Neural progenitor cell (in vitro differentiated cells): Measurements from ENCODE around the gene FBXW10B. TPM values are rescaled to one million over a fixed set of nuclear protein-coding genes. Genes with fewer than 3 reads are reported as not detected.

ENCODE experiments used
- small RNA-seq: library from RNA; depleted of rRNA; stranded (forward); fragments of <200 nt; gene quantifications from one replicate; pipeline ENCODE3, GENCODE V24; 2015
- total RNA-seq: library from RNA; depleted of rRNA; stranded (reverse); fragments of >200 nt; gene quantifications from 2 replicates; pipeline ENCODE4 v1.2.3, GENCODE V29; 2015; ENCODE audit warnings: low replicate concordance

The FBXW10B gene
- total RNA-seq, 1 donor from 2014 or later: not detected

Small RNA genes lying within 50 kb of the gene (small RNA-seq; reads per million reads assigned to genes)
- gene AC005838.1 (not detected), gene RF00090 (not detected)

Other genes starting within 250 kb of the FBXW10B start
- 7.7 and 18.2 TPM in 2 replicates for gene CDRT4, start 152.1 kb downstream of the FBXW10B start, total RNA-seq
- gene TVP23C, start 56.2 kb downstream of the FBXW10B start, total RNA-seq: 25.4 and 36.0 TPM in 2 replicates
- 32.1 and 61.6 TPM in 2 replicates for gene TRIM16, start 64.6 kb upstream of the FBXW10B start, total RNA-seq
- gene ZNF286A, start 80.0 kb upstream of the FBXW10B start, total RNA-seq: 125 and 216 TPM in 2 replicates
- gene TBC1D26, start 112.6 kb upstream of the FBXW10B start, total RNA-seq: 0.58 and 4.4 TPM in 2 replicates